NB4 (cell line): ENCODE data around the gene HIGD1A.

ENCODE experiments used
- MAX ChIP-seq: IDR thresholded peaks from 2 replicates; pipeline ENCODE4 v1.6.1; 2011; ENCODE audit warnings: low read depth, low read length
- TF ChIP-seq, protein P1 (sequence below): IDR thresholded peaks from one replicate; pipeline ENCODE4 v1.5.1; 2012; ENCODE audit warnings: low read depth, low read length

GRCh38 chr3:42851228-42851834 lies 47.0 kb upstream of the HIGD1A start:
- no peak for TF ChIP-seq MAX
- TF ChIP-seq, protein P1, sequence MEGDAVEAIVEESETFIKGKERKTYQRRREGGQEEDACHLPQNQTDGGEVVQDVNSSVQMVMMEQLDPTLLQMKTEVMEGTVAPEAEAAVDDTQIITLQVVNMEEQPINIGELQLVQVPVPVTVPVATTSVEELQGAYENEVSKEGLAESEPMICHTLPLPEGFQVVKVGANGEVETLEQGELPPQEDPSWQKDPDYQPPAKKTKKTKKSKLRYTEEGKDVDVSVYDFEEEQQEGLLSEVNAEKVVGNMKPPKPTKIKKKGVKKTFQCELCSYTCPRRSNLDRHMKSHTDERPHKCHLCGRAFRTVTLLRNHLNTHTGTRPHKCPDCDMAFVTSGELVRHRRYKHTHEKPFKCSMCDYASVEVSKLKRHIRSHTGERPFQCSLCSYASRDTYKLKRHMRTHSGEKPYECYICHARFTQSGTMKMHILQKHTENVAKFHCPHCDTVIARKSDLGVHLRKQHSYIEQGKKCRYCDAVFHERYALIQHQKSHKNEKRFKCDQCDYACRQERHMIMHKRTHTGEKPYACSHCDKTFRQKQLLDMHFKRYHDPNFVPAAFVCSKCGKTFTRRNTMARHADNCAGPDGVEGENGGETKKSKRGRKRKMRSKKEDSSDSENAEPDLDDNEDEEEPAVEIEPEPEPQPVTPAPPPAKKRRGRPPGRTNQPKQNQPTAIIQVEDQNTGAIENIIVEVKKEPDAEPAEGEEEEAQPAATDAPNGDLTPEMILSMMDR, result no peak
